NCI-H1436 (cell line): ENCODE data around the gene SLC5A6.
A peak's percentile ranks its signal among the peaks of the same experiment; 100 is the strongest.

Experiments used
- DNase-seq: peaks from one replicate; lab custom pipeline; 2025; lab: John Stamatoyannopoulos, UW

Gene SLC5A6

DNA sequence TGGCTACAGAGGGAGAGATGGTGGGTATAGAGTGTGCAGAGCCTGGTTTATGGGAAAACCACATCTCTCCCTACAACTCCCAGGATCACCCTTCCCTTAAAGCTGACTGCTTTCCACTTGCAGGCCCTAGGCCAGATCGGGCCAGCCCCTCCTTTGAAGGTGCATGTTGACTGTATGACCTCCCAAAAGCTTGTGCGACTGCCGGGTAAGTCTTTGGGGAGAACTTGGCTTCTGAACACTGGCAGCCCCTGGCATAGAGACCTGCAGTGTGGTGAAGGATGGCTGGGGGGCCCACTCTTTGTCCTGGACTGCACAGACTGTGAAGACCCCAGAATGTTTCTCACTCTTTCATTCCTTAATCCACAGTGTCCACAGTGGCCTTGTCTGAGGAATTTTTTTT lies 24.6 kb upstream of the SLC5A6 start:
- DNase-seq = no peak

DNA sequence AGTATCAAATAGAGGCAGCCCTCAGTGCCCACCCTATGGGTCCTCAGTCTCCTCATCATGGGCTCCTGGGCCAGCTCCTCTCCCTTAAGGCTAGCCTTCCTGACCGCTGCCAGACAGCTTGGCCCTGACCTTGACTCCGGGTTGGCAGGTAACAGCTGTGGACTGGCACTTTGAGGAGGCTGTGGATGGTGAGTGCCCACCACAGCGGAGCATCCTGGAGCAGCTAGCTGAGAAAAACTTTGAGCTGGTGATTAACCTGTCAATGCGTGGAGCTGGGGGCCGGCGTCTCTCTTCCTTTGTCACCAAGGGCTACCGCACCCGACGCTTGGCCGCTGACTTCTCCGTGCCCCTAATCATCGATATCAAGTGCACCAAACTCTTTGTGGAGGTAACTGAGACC lies 24.1 kb upstream of the SLC5A6 start:
- no peak for DNase-seq

DNA sequence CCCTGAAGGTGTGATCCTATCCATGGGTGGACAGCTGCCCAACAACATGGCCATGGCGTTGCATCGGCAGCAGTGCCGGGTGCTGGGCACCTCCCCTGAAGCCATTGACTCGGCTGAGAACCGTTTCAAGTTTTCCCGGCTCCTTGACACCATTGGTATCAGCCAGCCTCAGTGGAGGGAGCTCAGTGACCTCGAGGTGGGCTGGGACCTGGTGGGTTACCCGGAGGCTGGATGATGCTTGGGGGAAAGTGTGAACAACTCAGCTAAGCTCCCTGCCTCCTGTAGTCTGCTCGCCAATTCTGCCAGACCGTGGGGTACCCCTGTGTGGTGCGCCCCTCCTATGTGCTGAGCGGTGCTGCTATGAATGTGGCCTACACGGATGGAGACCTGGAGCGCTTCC lies 21.3 kb upstream of the SLC5A6 start:
- DNase-seq = no peak

DNA sequence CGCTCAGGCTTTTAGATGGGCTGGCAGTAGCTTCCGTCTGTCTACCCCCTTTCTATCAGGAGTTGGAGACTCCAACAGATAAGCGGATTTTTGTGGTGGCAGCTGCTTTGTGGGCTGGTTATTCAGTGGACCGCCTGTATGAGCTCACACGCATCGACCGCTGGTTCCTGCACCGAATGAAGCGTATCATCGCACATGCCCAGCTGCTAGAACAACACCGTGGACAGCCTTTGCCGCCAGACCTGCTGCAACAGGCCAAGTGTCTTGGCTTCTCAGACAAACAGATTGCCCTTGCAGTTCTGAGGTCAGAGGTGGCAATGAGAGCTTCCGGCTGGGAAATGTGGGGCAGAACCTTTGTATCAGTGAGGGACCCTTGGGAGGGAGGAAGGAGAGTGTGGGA lies 19.9 kb upstream of the SLC5A6 start:
- no peak for DNase-seq

DNA sequence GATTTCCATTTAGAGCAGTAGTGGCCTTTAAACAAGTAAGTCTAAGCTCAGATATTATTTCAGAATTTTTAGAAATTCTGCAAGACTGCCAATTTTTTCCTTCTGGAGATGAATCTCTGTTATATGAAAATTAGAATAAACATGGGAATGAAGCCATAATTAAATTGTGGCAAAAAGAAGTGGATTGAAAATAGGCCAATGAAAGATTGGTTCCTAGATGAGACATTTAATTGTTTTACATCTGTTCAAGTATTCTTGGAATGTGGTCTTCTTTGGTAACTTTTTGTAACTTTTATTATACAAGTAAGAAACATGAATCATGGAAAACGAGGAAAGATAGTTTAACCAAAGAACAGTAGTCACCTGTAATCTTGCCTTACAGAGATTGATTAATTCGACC lies 15.4 kb upstream of the SLC5A6 start:
- DNase-seq = no peak

DNA sequence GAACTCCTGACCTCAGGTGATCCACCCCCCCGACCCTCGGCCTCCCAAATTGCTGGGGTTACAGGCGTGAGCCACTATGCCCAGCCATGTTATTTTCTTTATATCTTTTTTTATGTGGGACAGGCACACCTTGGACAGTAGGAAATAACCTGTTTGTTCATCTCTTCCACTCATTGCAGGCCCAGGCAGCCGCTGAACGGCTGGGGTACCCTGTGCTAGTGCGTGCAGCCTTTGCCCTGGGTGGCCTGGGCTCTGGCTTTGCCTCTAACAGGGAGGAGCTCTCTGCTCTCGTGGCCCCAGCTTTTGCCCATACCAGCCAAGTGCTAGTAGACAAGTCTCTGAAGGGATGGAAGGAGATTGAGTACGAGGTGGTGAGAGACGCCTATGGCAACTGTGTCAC lies 13.5 kb upstream of the SLC5A6 start:
- no peak for DNase-seq

DNA sequence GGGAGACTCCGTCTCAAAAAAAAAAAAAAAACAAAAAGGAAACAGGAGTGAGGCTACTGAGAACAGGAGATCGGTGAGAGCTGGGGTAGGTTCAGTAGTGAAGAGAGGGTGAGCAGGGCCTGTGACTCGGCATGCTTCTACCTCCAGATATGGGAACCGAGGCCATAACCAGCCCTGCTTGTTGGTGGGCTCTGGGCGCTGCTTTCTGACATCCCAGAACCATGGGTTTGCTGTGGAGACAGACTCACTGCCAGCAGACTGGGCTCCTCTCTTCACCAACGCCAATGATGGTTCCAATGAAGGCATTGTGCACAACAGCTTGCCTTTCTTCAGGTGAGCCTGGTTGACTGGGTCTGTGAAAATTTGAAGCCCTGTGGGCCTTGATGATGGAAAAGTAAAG lies 11.3 kb upstream of the SLC5A6 start:
- DNase-seq = no peak

DNA sequence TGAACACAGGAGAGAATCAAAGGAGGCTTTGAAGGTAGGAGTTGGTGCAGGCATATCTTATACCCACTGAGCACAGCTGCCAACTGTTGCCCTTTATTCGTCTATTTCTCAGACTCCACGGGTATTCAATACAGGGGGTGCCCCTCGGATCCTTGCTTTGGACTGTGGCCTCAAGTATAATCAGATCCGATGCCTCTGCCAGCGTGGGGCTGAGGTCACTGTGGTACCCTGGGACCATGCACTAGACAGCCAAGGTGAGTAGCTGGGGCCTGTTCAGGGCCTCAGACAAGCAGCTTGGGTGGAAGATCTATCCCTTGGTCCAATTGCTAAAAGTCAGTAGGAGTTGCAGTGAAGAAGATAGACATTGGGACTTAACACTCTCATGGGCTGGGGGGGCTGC lies 10.3 kb upstream of the SLC5A6 start:
- no peak for DNase-seq

DNA sequence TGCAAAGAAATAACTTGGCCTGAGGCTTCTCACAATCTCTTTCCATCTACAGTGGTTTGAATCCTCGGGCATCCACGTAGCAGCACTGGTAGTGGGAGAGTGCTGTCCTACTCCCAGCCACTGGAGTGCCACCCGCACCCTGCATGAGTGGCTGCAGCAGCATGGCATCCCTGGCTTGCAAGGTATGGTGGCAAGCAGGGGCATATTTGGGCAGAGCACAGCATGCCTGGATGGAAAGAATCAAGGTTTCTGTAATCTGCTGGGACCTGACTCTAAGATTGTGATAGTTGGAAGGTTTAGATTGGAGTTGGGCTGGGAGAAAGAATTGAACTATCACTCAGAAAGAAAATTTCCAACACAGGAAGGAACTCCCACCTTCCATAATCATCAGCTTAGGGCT lies 9.1 kb upstream of the SLC5A6 start:
- DNase-seq = no peak

DNA sequence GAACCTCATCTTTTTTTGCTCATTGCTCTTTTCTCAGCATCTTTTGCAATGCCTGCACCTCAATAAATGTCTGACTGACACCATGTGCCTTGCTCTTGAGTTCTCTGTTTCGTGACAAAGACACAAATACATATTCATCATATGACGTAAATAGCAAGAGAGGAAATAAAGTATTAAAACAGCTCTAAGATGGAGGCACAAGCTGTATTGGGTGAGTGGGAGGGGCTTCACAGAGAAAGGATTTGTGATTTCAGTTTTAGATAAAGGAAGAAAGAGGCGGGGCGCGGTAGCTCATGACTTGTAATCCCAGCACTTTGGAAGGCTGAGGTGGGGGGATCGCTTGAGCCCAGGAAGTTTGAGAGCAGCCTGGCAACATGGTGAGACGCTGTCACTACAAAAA lies 8.0 kb upstream of the SLC5A6 start:
- DNase-seq = no peak

DNA sequence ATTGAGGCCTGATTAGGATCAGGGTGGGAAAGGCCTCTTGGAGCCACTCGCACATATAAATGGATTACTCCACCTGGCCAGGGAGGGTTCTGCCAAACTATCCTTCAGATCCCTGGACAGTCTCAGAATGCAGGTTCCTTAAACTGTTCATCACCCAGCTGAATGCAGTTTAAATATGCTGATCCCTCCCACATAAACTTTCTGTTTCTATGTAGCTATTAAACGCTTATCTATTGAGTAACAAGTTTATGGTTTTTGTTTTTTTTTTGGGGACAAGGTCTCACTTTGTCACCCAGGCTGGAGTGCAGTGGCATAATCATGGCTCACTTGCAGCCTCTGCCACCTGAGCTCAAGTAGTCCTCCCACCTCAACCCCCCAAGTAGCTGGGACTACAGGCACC lies 7.0 kb upstream of the SLC5A6 start:
- DNase-seq = no peak

DNA sequence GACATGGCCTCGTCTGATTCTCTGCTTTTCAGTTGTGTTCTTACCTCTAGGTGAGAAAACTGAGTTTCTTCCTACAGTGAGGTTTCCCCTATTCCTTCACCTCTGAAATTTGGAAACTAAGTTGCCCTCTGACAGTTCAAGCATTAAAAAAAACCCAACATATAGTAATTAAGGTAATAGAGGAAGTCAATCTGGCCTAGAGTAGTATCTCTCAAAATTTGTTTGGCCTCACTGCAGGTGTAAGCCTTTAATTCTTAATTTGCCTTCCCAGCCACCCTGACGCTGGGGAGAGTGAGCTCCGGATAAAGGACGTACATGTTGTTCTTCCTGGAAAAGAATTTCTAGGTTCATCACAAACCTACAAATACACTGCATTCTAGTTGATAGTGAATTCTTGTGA lies 6.5 kb upstream of the SLC5A6 start:
- DNase-seq = no peak

DNA sequence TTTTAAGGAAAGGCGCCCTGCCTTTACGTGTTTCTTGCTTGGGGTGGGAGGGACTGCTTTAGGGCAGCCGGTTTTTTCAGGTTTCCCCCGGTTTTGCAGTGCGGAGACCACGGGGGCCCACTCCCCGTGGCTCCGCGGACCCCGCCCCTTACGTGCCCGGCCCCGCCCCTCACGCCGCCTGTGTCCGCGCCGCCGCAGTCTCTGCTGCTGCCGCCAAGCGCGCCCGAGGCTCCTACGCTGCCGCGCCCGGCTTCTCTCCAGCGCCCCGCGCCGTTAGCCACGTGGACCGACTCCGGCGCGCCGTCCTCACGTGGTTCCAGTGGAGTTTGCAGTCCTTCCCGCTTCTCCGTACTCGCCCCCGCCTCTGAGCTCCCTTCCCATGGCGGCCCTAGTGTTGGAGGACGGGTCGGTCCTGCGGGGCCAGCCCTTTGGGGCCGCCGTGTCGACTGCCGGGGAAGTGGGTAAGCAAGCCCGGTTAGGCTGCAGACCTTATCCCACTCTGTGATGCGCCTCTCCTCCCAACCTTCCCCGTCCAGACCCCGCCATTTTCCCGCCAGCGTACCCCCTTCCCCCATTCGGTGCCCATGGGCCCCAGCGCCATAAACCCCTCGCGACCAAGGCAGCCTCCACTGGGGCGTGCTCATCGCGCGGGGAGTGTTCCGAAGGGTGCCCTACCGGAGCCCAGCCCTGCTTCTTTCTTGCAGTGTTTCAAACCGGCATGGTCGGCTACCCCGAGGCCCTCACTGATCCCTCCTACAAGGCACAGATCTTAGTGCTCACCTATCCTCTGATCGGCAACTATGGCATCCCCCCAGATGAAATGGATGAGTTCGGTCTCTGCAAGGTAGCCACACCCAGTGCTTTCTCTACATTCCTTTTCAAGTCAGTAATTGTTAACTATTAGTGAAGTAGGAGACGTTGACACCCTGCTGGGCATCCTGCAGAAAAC lies 5.4 kb upstream of the SLC5A6 start, which contains the start of gene CAD:
Gene CAD (plus strand): TSS at position 197 of the 949 bp plus-strand sequence. CDS start 183 bp downstream, at position 380.
- DNase-seq = peak; percentile 79

DNA sequence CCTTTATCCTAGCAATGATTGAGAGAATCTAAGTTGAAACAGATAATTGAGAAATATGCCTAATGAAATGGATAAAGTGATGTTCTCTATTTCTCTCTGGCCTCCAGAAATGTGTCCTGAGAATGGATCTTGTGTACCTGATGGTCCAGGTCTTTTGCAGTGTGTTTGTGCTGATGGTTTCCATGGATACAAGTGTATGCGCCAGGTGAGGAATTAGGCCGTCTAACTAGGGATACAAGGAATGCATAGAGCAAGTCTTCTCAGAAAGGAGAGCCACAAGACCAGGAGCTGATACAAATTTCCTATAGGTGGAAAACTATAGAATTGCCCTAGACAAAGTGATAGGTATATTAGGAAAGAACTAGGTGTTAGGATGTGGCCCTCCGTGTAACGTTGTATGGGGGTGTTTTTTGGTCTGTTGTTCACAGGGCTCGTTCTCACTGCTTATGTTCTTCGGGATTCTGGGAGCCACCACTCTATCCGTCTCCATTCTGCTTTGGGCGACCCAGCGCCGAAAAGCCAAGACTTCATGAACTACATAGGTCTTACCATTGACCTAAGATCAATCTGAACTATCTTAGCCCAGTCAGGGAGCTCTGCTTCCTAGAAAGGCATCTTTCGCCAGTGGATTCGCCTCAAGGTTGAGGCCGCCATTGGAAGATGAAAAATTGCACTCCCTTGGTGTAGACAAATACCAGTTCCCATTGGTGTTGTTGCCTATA lies 4.5 kb upstream of the SLC5A6 start:
- no peak for DNase-seq

DNA sequence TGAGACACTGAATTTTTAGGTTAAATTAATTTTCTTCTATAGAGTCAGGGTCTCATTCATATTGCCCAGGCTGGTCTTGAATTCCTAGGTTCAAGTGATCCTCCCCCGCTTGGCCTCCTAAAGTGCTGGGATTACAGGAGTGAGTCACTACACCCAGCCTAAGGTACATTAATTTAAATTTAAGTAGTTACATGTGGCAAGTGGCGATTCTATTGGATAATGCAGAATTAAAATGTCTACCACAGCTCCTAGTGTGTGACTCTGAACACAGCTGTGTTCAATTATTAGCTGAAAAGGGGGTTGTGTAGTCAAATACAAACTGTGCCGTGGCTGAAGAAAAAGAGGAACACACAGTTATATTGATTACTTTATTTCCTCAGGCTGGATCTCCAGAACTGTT lies 2.9 kb upstream of the SLC5A6 start:
- DNase-seq = no peak

DNA sequence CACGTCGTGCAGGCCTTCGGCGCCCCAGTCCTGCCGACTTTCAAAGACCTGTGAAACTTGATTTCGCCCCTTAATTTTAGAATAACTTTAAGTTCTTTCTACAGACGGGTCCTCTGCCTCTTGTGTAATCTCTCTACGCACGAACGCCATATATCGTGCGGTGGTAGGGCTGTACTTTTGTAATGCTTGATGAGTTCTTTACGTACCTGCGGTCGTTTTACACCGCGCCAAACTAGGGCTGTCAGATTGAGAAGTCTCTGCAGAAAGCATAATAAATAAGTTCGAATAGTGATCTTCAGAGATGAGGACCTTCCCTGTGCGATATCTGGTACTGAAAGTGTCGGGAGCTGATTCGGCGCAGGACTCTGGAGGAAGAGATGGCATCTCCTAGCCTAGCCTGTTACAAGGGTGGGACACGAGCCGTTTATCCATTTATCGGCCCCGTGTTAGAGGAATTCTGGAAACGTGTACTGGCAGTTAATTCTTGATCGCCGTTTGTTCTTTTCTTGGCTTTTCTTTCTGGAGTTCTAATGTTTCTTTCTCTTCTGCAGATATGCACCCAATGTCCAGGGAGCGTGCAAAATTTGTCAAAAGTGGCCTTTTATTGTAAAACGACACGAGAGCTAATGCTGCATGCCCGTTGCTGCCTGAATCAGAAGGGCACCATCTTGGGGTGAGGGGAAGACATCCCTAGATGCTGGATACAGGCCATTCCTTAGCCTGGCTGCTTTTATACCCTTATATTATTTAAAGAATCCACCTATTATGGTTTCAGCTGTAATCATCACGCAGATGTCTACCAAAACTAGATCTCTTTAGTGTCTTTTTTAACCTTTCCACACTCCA lies 781 bp upstream of the SLC5A6 start:
- DNase-seq = no peak

DNA sequence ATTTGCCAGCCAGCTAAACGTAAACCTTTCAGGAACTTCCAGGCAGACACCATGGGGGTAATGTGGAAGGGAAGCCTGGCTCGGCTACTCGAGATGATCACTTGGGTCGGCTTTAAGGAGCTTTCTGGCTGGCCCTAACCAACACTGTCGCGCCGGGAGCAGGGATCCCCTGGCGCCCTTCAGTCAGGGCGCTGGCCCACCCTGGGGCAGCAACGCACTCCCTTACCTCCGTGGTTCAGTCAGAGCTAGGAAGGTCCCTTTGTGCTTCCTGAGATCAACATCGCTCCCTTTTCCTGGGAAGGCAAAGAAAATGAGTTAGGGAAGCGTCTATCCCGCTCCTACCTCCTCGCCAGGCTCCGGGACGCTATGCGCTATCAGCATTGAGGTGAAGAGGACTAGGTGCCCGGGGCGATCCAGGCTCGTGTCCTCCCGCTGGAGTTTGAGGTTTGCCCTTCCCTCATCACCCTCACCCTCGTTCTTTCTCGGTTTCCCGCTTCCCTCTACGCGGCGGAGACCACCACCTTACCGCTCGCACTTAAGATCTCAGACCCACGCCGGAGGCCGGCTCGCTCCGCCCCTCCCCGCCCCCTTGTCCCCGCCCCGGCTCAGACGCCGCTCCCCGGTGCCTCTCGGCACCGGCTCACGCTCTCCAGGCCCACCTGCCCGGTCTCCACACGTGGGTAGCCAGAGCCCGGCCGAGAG lies 676 bp downstream of the SLC5A6 start:
- DNase-seq = no peak

DNA sequence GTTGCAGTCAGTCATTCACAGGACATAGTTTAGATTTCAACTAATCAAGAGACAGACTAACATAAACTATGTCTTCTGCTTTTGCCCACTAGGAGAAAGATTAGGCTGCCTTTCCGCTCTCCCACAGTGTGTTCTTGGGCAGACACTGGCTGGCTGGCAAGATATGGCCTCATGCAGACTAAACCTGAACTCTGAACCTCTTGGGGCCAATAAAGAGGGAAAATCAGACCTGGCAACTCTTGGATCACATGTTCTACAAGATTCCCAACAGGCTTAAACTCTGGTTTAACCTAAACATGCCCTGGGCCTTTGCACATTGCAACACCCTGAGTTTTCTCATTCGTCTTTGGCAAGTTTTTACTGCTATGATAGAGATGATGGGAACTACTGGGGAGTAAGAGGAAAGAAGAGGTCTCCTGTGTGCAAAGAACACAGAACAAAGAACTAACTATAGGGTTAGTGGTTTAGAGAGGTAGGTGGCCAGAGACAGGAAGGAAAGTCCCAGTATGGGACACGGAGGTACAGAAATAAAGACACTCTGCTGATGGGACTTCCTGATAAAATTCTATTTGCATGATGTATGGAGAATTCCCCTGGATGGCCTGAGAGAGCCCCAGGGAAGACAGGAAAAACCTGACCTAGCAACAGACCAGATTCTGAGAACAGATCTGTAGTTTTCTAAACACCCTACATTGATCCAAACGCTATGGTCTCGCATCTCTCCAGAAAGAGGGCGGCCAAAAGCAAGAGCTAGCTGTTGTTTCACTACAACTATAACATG lies 2.3 kb downstream of the SLC5A6 start:
- DNase-seq = no peak

DNA sequence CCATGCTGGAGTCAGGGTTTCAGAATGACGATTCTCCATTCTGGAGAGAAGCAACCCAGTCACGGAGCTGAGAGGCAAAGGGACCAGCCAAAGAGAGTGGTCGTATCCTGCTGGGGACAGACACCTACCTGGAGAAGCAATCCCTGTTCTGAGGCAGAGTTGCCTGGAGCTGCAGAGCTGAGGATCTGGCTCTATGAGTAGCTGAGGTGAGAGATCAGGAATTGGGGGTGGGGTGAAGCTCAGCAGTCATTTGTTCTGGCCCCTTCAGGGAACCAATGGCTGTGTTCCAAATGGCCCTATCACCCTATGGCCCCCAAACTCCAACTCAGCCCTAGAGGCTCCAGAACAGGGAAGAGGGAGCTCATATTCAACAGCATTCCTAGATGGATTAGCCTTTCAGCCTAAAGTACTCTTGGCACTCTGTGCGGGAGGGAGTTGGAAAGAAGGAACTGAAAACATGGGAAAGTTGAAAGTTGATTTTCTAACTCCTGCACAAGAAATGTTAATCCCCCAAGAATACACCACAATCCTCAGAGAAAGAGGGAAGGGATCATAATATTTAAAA lies 3.5 kb downstream of the SLC5A6 start:
- no peak for DNase-seq

DNA sequence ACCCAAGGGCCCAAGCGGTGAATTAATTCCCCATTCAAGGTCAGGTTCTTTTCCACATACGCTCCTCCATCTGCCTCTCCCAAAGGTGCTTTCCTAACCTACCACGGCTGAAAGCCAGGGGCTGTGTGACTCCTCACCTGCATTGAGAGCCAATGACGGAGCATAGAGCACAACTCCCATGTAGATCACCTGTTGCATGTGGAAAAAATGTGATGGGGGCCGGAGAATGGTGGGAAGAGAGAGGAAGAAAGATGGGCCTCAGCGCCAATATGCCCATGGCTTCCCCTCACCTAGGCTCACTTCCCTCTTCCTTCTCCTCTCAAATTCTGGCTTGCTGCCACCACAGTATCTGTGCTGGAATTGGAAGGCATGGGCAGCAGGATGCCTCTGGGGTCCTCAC lies 5.7 kb downstream of the SLC5A6 start:
- no peak for DNase-seq

DNA sequence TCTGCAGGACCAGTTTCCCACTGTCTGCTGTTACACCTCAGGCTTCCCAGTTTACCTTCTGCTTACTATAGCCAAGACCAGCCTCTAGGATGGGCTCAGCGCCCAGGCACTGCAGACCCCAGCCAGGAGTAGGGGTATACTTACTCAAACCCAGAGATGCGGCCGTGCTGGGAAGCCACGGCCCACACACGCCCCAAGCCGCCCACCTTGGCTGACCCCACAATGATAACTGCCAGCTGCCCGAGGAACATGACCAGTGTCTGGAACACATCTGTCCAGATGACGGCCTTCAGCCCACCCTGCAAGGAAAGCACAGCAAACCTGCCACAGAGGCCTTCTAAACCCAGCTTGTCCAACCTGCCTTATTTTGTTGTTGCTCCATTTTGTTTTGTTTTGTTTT lies 6.9 kb downstream of the SLC5A6 start:
- DNase-seq = no peak
